GM12864 (cell line): ENCODE data around the gene MSI2.
A peak's percentile ranks its signal among the peaks of the same experiment; 100 is the strongest.

ENCODE experiments used
- DNase-seq: peaks from one replicate; pipeline ENCODE4 v3.0.0-alpha.2; 2011; ENCODE audit warnings: low read depth
- H3K4me3 ChIP-seq: 2 replicates; pipeline ENCODE4 v1.5.1; 2011; ENCODE audit warnings: mild to moderate bottlenecking, low read depth, low read length, control low read depth
- TF ChIP-seq, protein P1 (sequence below): IDR thresholded peaks from 2 replicates; pipeline ENCODE4 v1.5.1; 2011; ENCODE audit warnings: low read depth, mild to moderate bottlenecking, moderate library complexity, low read length, control low read depth, inconsistent platforms; ENCODE audit errors: missing control alignments

Gene MSI2

GRCh38 chr17:57255182-57255775 lies 1.0 kb upstream of the MSI2 start:
- DNase-seq, result no peak
- peak overlapping the region; percentile 77 for H3K4me3 ChIP-seq
- TF ChIP-seq, protein P1, sequence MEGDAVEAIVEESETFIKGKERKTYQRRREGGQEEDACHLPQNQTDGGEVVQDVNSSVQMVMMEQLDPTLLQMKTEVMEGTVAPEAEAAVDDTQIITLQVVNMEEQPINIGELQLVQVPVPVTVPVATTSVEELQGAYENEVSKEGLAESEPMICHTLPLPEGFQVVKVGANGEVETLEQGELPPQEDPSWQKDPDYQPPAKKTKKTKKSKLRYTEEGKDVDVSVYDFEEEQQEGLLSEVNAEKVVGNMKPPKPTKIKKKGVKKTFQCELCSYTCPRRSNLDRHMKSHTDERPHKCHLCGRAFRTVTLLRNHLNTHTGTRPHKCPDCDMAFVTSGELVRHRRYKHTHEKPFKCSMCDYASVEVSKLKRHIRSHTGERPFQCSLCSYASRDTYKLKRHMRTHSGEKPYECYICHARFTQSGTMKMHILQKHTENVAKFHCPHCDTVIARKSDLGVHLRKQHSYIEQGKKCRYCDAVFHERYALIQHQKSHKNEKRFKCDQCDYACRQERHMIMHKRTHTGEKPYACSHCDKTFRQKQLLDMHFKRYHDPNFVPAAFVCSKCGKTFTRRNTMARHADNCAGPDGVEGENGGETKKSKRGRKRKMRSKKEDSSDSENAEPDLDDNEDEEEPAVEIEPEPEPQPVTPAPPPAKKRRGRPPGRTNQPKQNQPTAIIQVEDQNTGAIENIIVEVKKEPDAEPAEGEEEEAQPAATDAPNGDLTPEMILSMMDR, result no peak

DNA sequence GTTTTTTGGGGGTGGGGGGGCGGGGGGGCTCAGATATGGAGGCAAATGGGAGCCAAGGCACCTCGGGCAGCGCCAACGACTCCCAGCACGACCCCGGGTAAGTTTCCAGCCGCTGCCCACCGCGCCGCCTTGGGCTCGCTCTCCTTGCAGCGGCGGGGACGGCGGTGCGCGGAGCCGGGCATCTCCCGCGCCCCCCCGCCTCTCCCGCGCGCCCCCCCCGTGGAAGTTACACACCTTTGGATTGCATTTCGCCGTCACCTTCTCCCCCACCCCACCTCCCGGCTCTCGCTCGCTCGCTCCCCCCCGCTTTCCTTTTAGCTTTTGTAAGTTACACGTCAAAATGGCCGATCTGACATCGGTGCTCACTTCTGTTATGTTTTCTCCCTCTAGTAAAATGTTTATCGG lies 387 bp downstream of the MSI2 start:
- DNase-seq, result no peak
- TF ChIP-seq, protein P1, result no peak

GRCh38 chr17:57257195-57257894 lies 1.0 kb downstream of the MSI2 start:
- TF ChIP-seq, protein P1, result no peak
- H3K4me3 ChIP-seq, result peak overlapping the region; percentile 77
- DNase-seq, result no peak

More for the DNA sequence above, 387 bp downstream of the MSI2 start:
- H3K4me3 ChIP-seq, result peak overlapping the region; percentile 77

DNA sequence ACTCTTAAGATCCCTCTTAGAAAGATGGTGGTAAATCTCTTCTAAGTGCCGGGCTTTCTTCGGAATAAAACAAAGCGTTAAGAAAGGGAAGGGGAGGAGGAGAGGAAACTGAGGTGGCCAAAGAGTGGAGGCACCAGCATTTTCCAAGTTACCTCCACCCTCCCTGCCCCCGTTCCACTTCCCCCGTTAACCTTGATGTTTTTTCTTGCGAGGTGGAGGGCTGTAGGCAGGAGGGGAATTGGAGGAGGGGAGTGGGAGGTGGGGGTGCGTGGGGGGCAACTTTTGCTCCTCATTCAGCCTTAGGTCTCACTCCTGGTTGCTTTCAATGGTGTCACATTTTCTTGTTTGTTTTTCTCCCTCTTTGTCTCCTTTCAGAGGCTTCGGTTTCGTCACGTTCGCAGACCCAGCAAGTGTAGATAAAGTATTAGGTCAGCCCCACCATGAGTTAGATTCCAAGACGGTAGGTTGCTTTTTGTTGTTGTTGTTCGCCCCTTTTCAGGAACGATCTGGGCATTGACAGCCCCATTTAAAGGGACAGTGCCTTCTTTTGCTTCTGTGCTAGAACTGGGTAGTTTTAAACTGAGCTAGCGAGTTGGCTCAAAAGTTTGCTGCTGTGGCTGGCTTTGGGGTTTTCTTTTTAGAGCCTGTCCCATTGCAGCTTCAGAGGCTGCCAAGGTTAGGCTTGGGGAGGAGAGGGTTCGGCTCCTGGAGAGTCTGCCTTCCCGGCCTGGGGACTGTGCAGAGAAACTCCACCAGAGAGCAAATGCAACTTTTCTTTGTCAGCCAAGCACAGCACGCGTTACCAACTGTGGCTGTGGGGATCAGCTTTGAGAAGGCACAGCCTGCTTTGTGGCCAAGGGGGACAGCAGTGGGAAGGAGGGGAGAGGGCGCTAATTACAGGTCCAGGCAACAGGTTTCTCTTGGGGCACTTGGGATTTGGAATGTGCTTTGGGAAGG lies 1.9 kb downstream of the MSI2 start:
- DNase-seq, result no peak
- TF ChIP-seq, protein P1, result no peak
- peak overlapping the region; percentile 77 for H3K4me3 ChIP-seq

- TF ChIP-seq, protein P1, result no peak
- no peak overlapping the region; the same call in 1 of the 2 replicates for H3K4me3 ChIP-seq
- DNase-seq, result no peak
These were observed 3.0 kb downstream of the MSI2 start for GRCh38 chr17:57259306-57259705.

- TF ChIP-seq, protein P1, result no peak
- H3K4me3 ChIP-seq, result no peak overlapping the region
- no peak for DNase-seq
These were observed 3.5 kb downstream of the MSI2 start for GRCh38 chr17:57259817-57260216.
